HepG2 (cell line): Measurements from ENCODE around the gene SSMEM1.

ENCODE experiments used
- CHD4 ChIP-seq: fragments of 200-600 bp; sonication (generic); IDR thresholded peaks from 2 replicates; pipeline ENCODE4 v1.7.0; 2017; ENCODE audit warnings: mild to moderate bottlenecking, low read length, borderline replicate concordance
- EP300 ChIP-seq, 3 experiments: sonication (generic) in 1 of 3; formaldehyde crosslinking in 1 of 3; IDR thresholded peaks; 2 replicates each; pipeline versions ENCODE4 v1.5.1 to v1.6.1; 2011 to 2020; ENCODE audit warnings: low read depth in 2 of 3, low read length in 2 of 3, borderline replicate concordance in 1 of 3, improper control_type of control experiment in 1 of 3, mild to moderate bottlenecking in 1 of 3, missing genetic modification reagents in 1 of 3, moderate library complexity in 1 of 3
- HMG20B ChIP-seq: conservative IDR thresholded peaks from 2 replicates; pipeline ENCODE4 v1.6.1; 2016; ENCODE audit warnings: missing genetic modification reagents, missing compliant biosample characterization
- IRF1 ChIP-seq: sonication (generic); formaldehyde crosslinking; IDR thresholded peaks from 2 replicates; pipeline ENCODE4 v1.4.0; 2020; ENCODE audit warnings: low read depth, mild to moderate bottlenecking, missing genetic modification reagents
- MAX ChIP-seq: IDR thresholded peaks from 2 replicates; pipeline ENCODE4 v1.6.1; 2012; ENCODE audit warnings: inconsistent platforms
- NFIB ChIP-seq: sonication (generic); formaldehyde crosslinking; IDR thresholded peaks from 2 replicates; pipeline ENCODE4 v1.9.0; 2021; ENCODE audit warnings: missing genetic modification reagents, mild to moderate bottlenecking, borderline replicate concordance
- ZNF713 ChIP-seq: sonication (generic); formaldehyde crosslinking; IDR thresholded peaks from 2 replicates; pipeline ENCODE4 v1.4.0; 2020; ENCODE audit warnings: mild to moderate bottlenecking, missing genetic modification reagents
- TF ChIP-seq, protein P1 (sequence below): sonication (generic); formaldehyde crosslinking; IDR thresholded peaks from 2 replicates; pipeline ENCODE4 v1.4.0; 2020; ENCODE audit warnings: mild to moderate bottlenecking, missing genetic modification reagents

- TF ChIP-seq IRF1 (CRISPR knock-in tag) (no peak), EP300 (IDR thresholded peaks at IDR 0.05; ENCODE audit: low read depth in 2 of 2, low read length in 2 of 2) (no peak), EP300 (CRISPR knock-in tag; IDR thresholded peaks at IDR 0.05; ENCODE audit: borderline replicate concordance) (no peak), ZNF713 (CRISPR knock-in tag) (no peak), MAX (no peak), CHD4 (no peak), HMG20B (CRISPR knock-in tag) (no peak), NFIB (no peak)
- TF ChIP-seq, protein P1, sequence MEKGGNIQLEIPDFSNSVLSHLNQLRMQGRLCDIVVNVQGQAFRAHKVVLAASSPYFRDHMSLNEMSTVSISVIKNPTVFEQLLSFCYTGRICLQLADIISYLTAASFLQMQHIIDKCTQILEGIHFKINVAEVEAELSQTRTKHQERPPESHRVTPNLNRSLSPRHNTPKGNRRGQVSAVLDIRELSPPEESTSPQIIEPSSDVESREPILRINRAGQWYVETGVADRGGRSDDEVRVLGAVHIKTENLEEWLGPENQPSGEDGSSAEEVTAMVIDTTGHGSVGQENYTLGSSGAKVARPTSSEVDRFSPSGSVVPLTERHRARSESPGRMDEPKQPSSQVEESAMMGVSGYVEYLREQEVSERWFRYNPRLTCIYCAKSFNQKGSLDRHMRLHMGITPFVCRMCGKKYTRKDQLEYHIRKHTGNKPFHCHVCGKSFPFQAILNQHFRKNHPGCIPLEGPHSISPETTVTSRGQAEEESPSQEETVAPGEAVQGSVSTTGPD (CRISPR knock-in tag) = no peak
Measured at GRCh38 chr7:130207642-130208041, at the start of gene SSMEM1.
